ENCODE data around the gene ETFBKMT. TPM values are rescaled to one million over a fixed set of nuclear protein-coding genes. Genes with fewer than 3 reads are reported as not detected.

The ETFBKMT gene
- total and polyA plus RNA-seq, 8 donors = 3.4 to 4.8 (median 3.8) TPM

- ATAC-seq (no peak), DNase-seq (no peak)
- no peak overlapping the region for H3K27ac ChIP-seq
- peaks cover 0 to 19% of the 10 kb centered on the region in 2 donors for H3K4me1 ChIP-seq
- H3K4me3 ChIP-seq = no peak overlapping the region
- intact Hi-C loops (cut with DNase I) = loop anchor here in 1 of 2 donors (10.0 kb wide), 1 partner anchor 650 kb away; no protein-coding TSS in a partner anchor
- peaks cover 0 to 5% of the 10 kb centered on the region in 2 donors for H3K27me3 ChIP-seq
- H3K9me3 ChIP-seq = no peaks in the 10 kb centered on the region
- no peaks in the 10 kb centered on the region for H3K36me3 ChIP-seq
- no peak for TF ChIP-seq CTCF (IDR thresholded peaks at IDR 0.05)
These were observed 4.3 kb upstream of the ETFBKMT start for GRCh38 chr12:31655208-31655607.

GRCh38 chr12:31655792-31656191, 3.7 kb upstream of the ETFBKMT start:
- intact Hi-C loops (cut with DNase I) = loop anchor here in 1 of 2 donors (10.0 kb wide), 1 partner anchor 649 kb away; no protein-coding TSS in a partner anchor

DNA sequence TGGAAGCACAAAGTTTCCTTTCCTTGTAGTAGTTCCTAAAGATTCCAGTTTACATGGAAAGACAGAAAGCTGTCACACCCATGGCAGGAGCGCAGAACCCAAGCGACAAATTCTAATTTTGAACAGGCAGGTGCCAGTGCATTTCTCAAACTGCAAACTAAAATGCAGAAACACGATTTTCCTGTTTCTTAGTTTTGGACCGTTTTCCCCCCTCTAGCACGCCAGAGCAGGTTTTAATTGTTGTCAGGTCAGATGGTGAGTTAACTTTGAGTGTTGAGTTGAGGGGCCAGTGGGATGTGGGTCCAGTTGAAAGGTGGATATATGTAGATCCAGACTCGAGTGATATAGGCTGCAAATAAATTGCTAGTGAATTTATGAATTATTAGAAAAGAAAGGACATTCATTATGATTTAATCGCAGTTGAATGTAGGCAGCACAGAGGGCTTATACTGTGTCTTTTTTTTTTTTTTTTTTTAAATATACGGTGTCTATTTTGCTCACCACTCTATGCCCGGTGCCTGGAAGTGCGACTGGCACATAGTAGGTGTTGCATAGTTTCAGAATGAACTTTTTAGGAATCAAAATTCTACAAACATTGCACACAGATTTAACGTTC, 909 bp upstream of the ETFBKMT start:
- ATAC-seq (peak; percentile 3), DNase-seq (peak in 2 of 4 donors; percentile 10 to 32)
- Histone ChIP-seq H3K4me1 (peaks cover 0 to 9% of the 10 kb centered on the region in 2 donors), H3K4me3 (peak overlapping the region; percentile 61 to 71), H3K9me3 (no peaks in the 10 kb centered on the region), H3K27me3 (peaks cover 0 to 5% of the 10 kb centered on the region in 2 donors), H3K36me3 (no peaks in the 10 kb centered on the region), H3K27ac (peak overlapping the region; percentile 96 to 98)
- TF ChIP-seq CTCF (IDR thresholded peaks at IDR 0.05) = no peak
- intact Hi-C loops (cut with DNase I) = loop anchor here in 1 of 2 donors (10.0 kb wide), 1 partner anchor 646 kb away; no protein-coding TSS in a partner anchor

More at GRCh38 chr12:31655792-31656191, 3.7 kb upstream of the ETFBKMT start:
- H3K27ac ChIP-seq = no peak overlapping the region
- no peaks in the 10 kb centered on the region for H3K36me3 ChIP-seq
- H3K9me3 ChIP-seq = no peaks in the 10 kb centered on the region
- ATAC-seq (no peak), DNase-seq (no peak)
- TF ChIP-seq CTCF (IDR thresholded peaks at IDR 0.05) = no peak
- H3K4me3 ChIP-seq = no peak overlapping the region
- H3K27me3 ChIP-seq = peaks cover 0 to 5% of the 10 kb centered on the region in 2 donors
- H3K4me1 ChIP-seq = peaks cover 0 to 19% of the 10 kb centered on the region in 2 donors

DNA sequence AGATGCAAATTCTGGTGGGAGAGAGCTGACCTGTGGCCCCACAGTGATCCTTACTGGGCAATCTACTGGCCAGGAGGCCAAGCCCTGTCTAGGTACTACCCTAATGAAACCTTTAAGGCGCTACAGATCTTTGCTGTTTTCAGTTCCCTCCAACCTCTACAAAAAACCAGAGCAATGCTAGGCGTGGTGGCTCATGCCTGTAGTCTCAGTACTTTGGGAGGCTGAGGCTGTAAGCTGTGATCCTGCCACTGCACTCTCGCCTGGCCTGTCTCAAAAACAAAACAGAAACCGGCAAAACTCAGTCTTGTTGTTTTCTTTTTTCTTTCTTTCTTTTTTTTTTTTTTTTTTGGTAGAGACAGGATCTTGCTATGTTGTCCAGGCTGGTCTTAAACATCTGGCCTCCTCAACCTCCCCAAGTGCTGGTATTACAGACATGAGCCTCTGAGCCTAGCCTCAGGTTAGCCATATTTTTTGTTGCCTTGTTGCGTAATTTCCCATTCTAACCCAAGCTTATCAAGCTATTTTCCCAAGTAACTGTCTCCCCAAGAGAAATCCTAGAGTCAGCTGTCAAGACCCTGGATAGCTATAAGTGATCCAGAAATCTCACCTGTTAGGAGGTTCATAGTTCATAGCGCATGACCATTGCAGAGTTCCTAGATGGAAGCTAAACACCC, 2.8 kb downstream of the ETFBKMT start:
- H3K27me3 ChIP-seq = no peaks in the 10 kb centered on the region
- H3K4me3 ChIP-seq = no peak overlapping the region
- H3K4me1 ChIP-seq = peaks cover 0 to 6% of the 10 kb centered on the region in 2 donors
- no peak for TF ChIP-seq CTCF (IDR thresholded peaks at IDR 0.05)
- no peak overlapping the region for H3K27ac ChIP-seq
- intact Hi-C loops (cut with DNase I) = no loop called here
- peaks cover 0 to 9% of the 10 kb centered on the region in 2 donors for H3K9me3 ChIP-seq
- DNase-seq (no peak), ATAC-seq (no peak)
- H3K36me3 ChIP-seq = no peaks in the 10 kb centered on the region

- ATAC-seq = no peak
- intact Hi-C loops (cut with DNase I) = no loop called here
These were observed 4.1 kb downstream of the ETFBKMT start for GRCh38 chr12:31663576-31663975.

More at GRCh38 chr12:31663576-31663975, 4.1 kb downstream of the ETFBKMT start:
- peaks cover 0 to 2% of the 10 kb centered on the region in 2 donors for H3K4me1 ChIP-seq
- no peaks in the 10 kb centered on the region for H3K27me3 ChIP-seq
- no peak for DNase-seq
- H3K4me3 ChIP-seq = no peak overlapping the region
- TF ChIP-seq CTCF (IDR thresholded peaks at IDR 0.05) = no peak
- peaks cover 0 to 2% of the 10 kb centered on the region in 2 donors for H3K36me3 ChIP-seq
- peaks cover 0 to 13% of the 10 kb centered on the region in 2 donors for H3K9me3 ChIP-seq
- no peak overlapping the region for H3K27ac ChIP-seq
